ENCODE measurements around the gene HEG1. TPM values are rescaled to one million over a fixed set of nuclear protein-coding genes. Genes with fewer than 3 reads are reported as not detected.
"Not testable (repeated sequence)": the region's sequence is repeated elsewhere in the genome, so short reads cannot be mapped to it uniquely, and the experiment has no call there.

HEG1 gene
- total RNA-seq, 1 donor from 2014 or later = 25.1 TPM

- H3K27me3 ChIP-seq (ENCODE audit: control insufficient read depth in 3 of 3, insufficient read depth in 3 of 3, low read length in 3 of 3) = no peaks in the 10 kb centered on the region
- peaks cover 0 to 5% (median 0%) of the 10 kb centered on the region in 3 donors for H3K4me1 ChIP-seq (ENCODE audit: control insufficient read depth in 3 of 3, insufficient read depth in 3 of 3, low read length in 3 of 3)
- no peak overlapping the region for H3K9ac ChIP-seq (ENCODE audit: low read depth in 1 of 3, low read length in 3 of 3)
- peaks cover 21 to 32% (median 30%) of the 10 kb centered on the region in 3 donors for H3K36me3 ChIP-seq (ENCODE audit: control insufficient read depth in 3 of 3, insufficient read depth in 3 of 3, low read length in 3 of 3)
- H3K4me3 ChIP-seq (ENCODE audit: low read length in 3 of 3) = no peak overlapping the region
- H3K27ac ChIP-seq (ENCODE audit: low read depth, low read length) = no peak overlapping the region
- no peaks in the 10 kb centered on the region for H3K9me3 ChIP-seq (ENCODE audit: control insufficient read depth in 3 of 3, low read length in 3 of 3)
These were observed 87.8 kb downstream of the HEG1 start for GRCh38 chr3:124967964-124968363.

- Histone ChIP-seq H3K27ac (ENCODE audit: low read depth, low read length) (no peak overlapping the region), H3K9ac (ENCODE audit: low read depth in 1 of 3, low read length in 3 of 3) (no peak overlapping the region), H3K4me3 (ENCODE audit: low read length in 3 of 3) (no peak overlapping the region), H3K9me3 (ENCODE audit: control insufficient read depth in 3 of 3, low read length in 3 of 3) (no peaks in the 10 kb centered on the region), H3K36me3 (ENCODE audit: control insufficient read depth in 3 of 3, insufficient read depth in 3 of 3, low read length in 3 of 3) (peaks cover 13 to 25% (median 21%) of the 10 kb centered on the region in 3 donors), H3K27me3 (ENCODE audit: control insufficient read depth in 3 of 3, insufficient read depth in 3 of 3, low read length in 3 of 3) (no peaks in the 10 kb centered on the region), H3K4me1 (ENCODE audit: control insufficient read depth in 3 of 3, insufficient read depth in 3 of 3, low read length in 3 of 3) (peaks cover 0 to 5% (median 0%) of the 10 kb centered on the region in 3 donors)
These were observed 89.0 kb downstream of the HEG1 start for GRCh38 chr3:124966521-124967445.

GRCh38 chr3:124965413-124965812 lies 90.4 kb downstream of the HEG1 start:
- Histone ChIP-seq H3K27ac (ENCODE audit: low read depth, low read length) (no peak overlapping the region), H3K4me1 (ENCODE audit: control insufficient read depth in 3 of 3, insufficient read depth in 3 of 3, low read length in 3 of 3) (peaks cover 0 to 5% (median 0%) of the 10 kb centered on the region in 3 donors), H3K4me3 (ENCODE audit: low read length in 3 of 3) (no peak overlapping the region)

GRCh38 chr3:124964387-124964786 lies 91.4 kb downstream of the HEG1 start:
- Histone ChIP-seq H3K9ac (ENCODE audit: low read depth in 1 of 3, low read length in 3 of 3) (no peak overlapping the region), H3K4me1 (ENCODE audit: control insufficient read depth in 3 of 3, insufficient read depth in 3 of 3, low read length in 3 of 3) (peaks cover 0 to 5% (median 0%) of the 10 kb centered on the region in 3 donors), H3K9me3 (ENCODE audit: control insufficient read depth in 3 of 3, low read length in 3 of 3) (no peaks in the 10 kb centered on the region), H3K27me3 (ENCODE audit: control insufficient read depth in 3 of 3, insufficient read depth in 3 of 3, low read length in 3 of 3) (no peaks in the 10 kb centered on the region), H3K4me3 (ENCODE audit: low read length in 3 of 3) (no peak overlapping the region), H3K36me3 (ENCODE audit: control insufficient read depth in 3 of 3, insufficient read depth in 3 of 3, low read length in 3 of 3) (peaks cover 0 to 13% (median 8%) of the 10 kb centered on the region in 3 donors), H3K27ac (ENCODE audit: low read depth, low read length) (no peak overlapping the region)

More at GRCh38 chr3:124965413-124965812, 90.4 kb downstream of the HEG1 start:
- peaks cover 7 to 23% (median 14%) of the 10 kb centered on the region in 3 donors for H3K36me3 ChIP-seq (ENCODE audit: control insufficient read depth in 3 of 3, insufficient read depth in 3 of 3, low read length in 3 of 3)
- H3K9me3 ChIP-seq (ENCODE audit: control insufficient read depth in 3 of 3, low read length in 3 of 3) = no peaks in the 10 kb centered on the region
- H3K9ac ChIP-seq (ENCODE audit: low read depth in 1 of 3, low read length in 3 of 3) = no peak overlapping the region
- no peaks in the 10 kb centered on the region for H3K27me3 ChIP-seq (ENCODE audit: control insufficient read depth in 3 of 3, insufficient read depth in 3 of 3, low read length in 3 of 3)

- Histone ChIP-seq H3K9me3 (ENCODE audit: control insufficient read depth in 3 of 3, low read length in 3 of 3) (no peaks in the 10 kb centered on the region), H3K36me3 (ENCODE audit: control insufficient read depth in 3 of 3, insufficient read depth in 3 of 3, low read length in 3 of 3) (peaks cover 0 to 7% (median 3%) of the 10 kb centered on the region in 3 donors), H3K4me3 (ENCODE audit: low read length in 3 of 3) (no peak overlapping the region), H3K4me1 (ENCODE audit: control insufficient read depth in 3 of 3, insufficient read depth in 3 of 3, low read length in 3 of 3) (peaks cover 0 to 5% (median 0%) of the 10 kb centered on the region in 3 donors), H3K9ac (ENCODE audit: low read depth in 1 of 3, low read length in 3 of 3) (no peak overlapping the region), H3K27ac (ENCODE audit: low read depth, low read length) (no peak overlapping the region), H3K27me3 (ENCODE audit: control insufficient read depth in 3 of 3, insufficient read depth in 3 of 3, low read length in 3 of 3) (no peaks in the 10 kb centered on the region)
These were observed 92.0 kb downstream of the HEG1 start for GRCh38 chr3:124963755-124964154.

- Histone ChIP-seq H3K9me3 (ENCODE audit: control insufficient read depth in 3 of 3, low read length in 3 of 3) (no peaks in the 10 kb centered on the region), H3K4me1 (ENCODE audit: control insufficient read depth in 3 of 3, insufficient read depth in 3 of 3, low read length in 3 of 3) (peaks cover 0 to 3% (median 0%) of the 10 kb centered on the region in 3 donors), H3K9ac (ENCODE audit: low read depth in 1 of 3, low read length in 3 of 3) (no peak overlapping the region), H3K27me3 (ENCODE audit: control insufficient read depth in 3 of 3, insufficient read depth in 3 of 3, low read length in 3 of 3) (no peaks in the 10 kb centered on the region), H3K4me3 (ENCODE audit: low read length in 3 of 3) (no peak overlapping the region), H3K36me3 (ENCODE audit: control insufficient read depth in 3 of 3, insufficient read depth in 3 of 3, low read length in 3 of 3) (no peaks in the 10 kb centered on the region), H3K27ac (ENCODE audit: low read depth, low read length) (no peak overlapping the region)
These were observed 93.3 kb downstream of the HEG1 start for GRCh38 chr3:124962403-124962940.

- Histone ChIP-seq H3K36me3 (ENCODE audit: control insufficient read depth in 3 of 3, insufficient read depth in 3 of 3, low read length in 3 of 3) (no peaks in the 10 kb centered on the region), H3K27me3 (ENCODE audit: control insufficient read depth in 3 of 3, insufficient read depth in 3 of 3, low read length in 3 of 3) (no peaks in the 10 kb centered on the region), H3K4me3 (ENCODE audit: low read length in 3 of 3) (no peak overlapping the region), H3K27ac (ENCODE audit: low read depth, low read length) (no peak overlapping the region), H3K4me1 (ENCODE audit: control insufficient read depth in 3 of 3, insufficient read depth in 3 of 3, low read length in 3 of 3) (peaks cover 0 to 3% (median 0%) of the 10 kb centered on the region in 3 donors), H3K9me3 (ENCODE audit: control insufficient read depth in 3 of 3, low read length in 3 of 3) (no peaks in the 10 kb centered on the region), H3K9ac (ENCODE audit: low read depth in 1 of 3, low read length in 3 of 3) (no peak overlapping the region)
These were observed 95.1 kb downstream of the HEG1 start for GRCh38 chr3:124960698-124961097.

- no peak overlapping the region for H3K27ac ChIP-seq (ENCODE audit: low read depth, low read length)
- H3K4me3 ChIP-seq (ENCODE audit: low read length in 3 of 3) = no peak overlapping the region
- H3K9ac ChIP-seq (ENCODE audit: low read depth in 1 of 3, low read length in 3 of 3) = no peak overlapping the region
- H3K36me3 ChIP-seq (ENCODE audit: control insufficient read depth in 3 of 3, insufficient read depth in 3 of 3, low read length in 3 of 3) = no peaks in the 10 kb centered on the region
- H3K27me3 ChIP-seq (ENCODE audit: control insufficient read depth in 3 of 3, insufficient read depth in 3 of 3, low read length in 3 of 3) = no peaks in the 10 kb centered on the region
- peaks cover 0 to 3% (median 0%) of the 10 kb centered on the region in 3 donors for H3K4me1 ChIP-seq (ENCODE audit: control insufficient read depth in 3 of 3, insufficient read depth in 3 of 3, low read length in 3 of 3)
- H3K9me3 ChIP-seq (ENCODE audit: control insufficient read depth in 3 of 3, low read length in 3 of 3) = no peaks in the 10 kb centered on the region
These were observed 95.7 kb downstream of the HEG1 start for GRCh38 chr3:124960105-124960504.

- not testable (repeated sequence) for H3K4me1 ChIP-seq (ENCODE audit: control insufficient read depth in 3 of 3, insufficient read depth in 3 of 3, low read length in 3 of 3); H3K27ac ChIP-seq (ENCODE audit: low read depth, low read length); H3K9ac ChIP-seq (ENCODE audit: low read depth in 1 of 3, low read length in 3 of 3); H3K27me3 ChIP-seq (ENCODE audit: control insufficient read depth in 3 of 3, insufficient read depth in 3 of 3, low read length in 3 of 3); H3K4me3 ChIP-seq (ENCODE audit: low read length in 3 of 3); H3K36me3 ChIP-seq (ENCODE audit: control insufficient read depth in 3 of 3, insufficient read depth in 3 of 3, low read length in 3 of 3); H3K9me3 ChIP-seq (ENCODE audit: control insufficient read depth in 3 of 3, low read length in 3 of 3)
These were observed 97.8 kb downstream of the HEG1 start for GRCh38 chr3:124957951-124958350.

GRCh38 chr3:124952282-124952855 lies 103.4 kb downstream of the HEG1 start:
- Histone ChIP-seq H3K9ac (ENCODE audit: low read depth in 1 of 3, low read length in 3 of 3) (no peak overlapping the region), H3K4me1 (ENCODE audit: control insufficient read depth in 3 of 3, insufficient read depth in 3 of 3, low read length in 3 of 3) (no peaks in the 10 kb centered on the region), H3K9me3 (ENCODE audit: control insufficient read depth in 3 of 3, low read length in 3 of 3) (no peaks in the 10 kb centered on the region), H3K27ac (ENCODE audit: low read depth, low read length) (no peak overlapping the region), H3K4me3 (ENCODE audit: low read length in 3 of 3) (no peak overlapping the region), H3K27me3 (ENCODE audit: control insufficient read depth in 3 of 3, insufficient read depth in 3 of 3, low read length in 3 of 3) (no peaks in the 10 kb centered on the region), H3K36me3 (ENCODE audit: control insufficient read depth in 3 of 3, insufficient read depth in 3 of 3, low read length in 3 of 3) (no peaks in the 10 kb centered on the region)

All from skeletal muscle tissue (tissue), 4 donors.